A549 (cell line): ENCODE measurements around the gene OR9G1. TPM values are rescaled to one million over a fixed set of nuclear protein-coding genes. Genes with fewer than 3 reads are reported as not detected.

ENCODE experiments used
- ATAC-seq, 2 experiments: fragments of 200-7000 bp in 1 of 2; fragments of >200 bp in 1 of 2; cut with Nextera tagmentation in 1 of 2; cut with Tn5 transposase in 1 of 2; 3 replicates each; pipeline versions ENCODE4 v1.8.0 to v1.9.1; 2018 to 2020; ENCODE audit warnings: mild to moderate bottlenecking in 1 of 2, moderate library complexity in 1 of 2
- CTCF ChIA-PET: fragments of 300-600 bp; sonication (Branson Sonifier 250); formaldehyde crosslinking; extraction: SDS; loops from one replicate; lab custom pipeline; 2021; ENCODE audit warnings: antibody characterized with exemption, inconsistent platforms; lab: Yijun Ruan, JAX
- POLR2A ChIA-PET: fragments of 350-600 bp; formaldehyde crosslinking; extraction: SDS; loops from one replicate; lab custom pipeline; 2021; ENCODE audit warnings: antibody characterized with exemption, inconsistent platforms; lab: Yijun Ruan, JAX
- DNase-seq, 2 experiments: peaks; one replicate each; pipeline versions ENCODE4 v3.0.0 to v3.0.0-alpha.2; 2011 to 2016; ENCODE audit warnings: low read depth in 1 of 2, low spot score in 1 of 2
- FAIRE-seq: peaks from 2 replicates; lab custom pipeline; 2011; peaks lifted over from hg19 to GRCh38; lab: Jason Lieb, UNC
- H3K27ac ChIP-seq, 2 experiments: fragments of >200 bp; sonication (Bioruptor Twin); formaldehyde crosslinking; 3 replicates each; pipeline ENCODE4 v1.5.1; 2016 to 2017
- H3K4me1 ChIP-seq: fragments of >200 bp; sonication (Bioruptor Twin); formaldehyde crosslinking; 3 replicates; pipeline ENCODE4 v1.6.1; 2016
- H3K4me2 ChIP-seq: fragments of >200 bp; sonication (Bioruptor Twin); formaldehyde crosslinking; 3 replicates; pipeline ENCODE4 v1.6.1; 2016
- H3K4me3 ChIP-seq: fragments of >200 bp; sonication (Bioruptor Twin); formaldehyde crosslinking; 3 replicates; pipeline ENCODE4 v1.5.1; 2016
- H3K9me3 ChIP-seq: fragments of >200 bp; sonication (Bioruptor Twin); formaldehyde crosslinking; 3 replicates; pipeline ENCODE4 v1.6.1; 2016
- BHLHE40 ChIP-seq: IDR thresholded peaks from 2 replicates; pipeline ENCODE4 v1.6.1; 2012; ENCODE audit warnings: low read depth, low read length, inconsistent platforms
- CEBPB ChIP-seq, 2 experiments: fragments of >200 bp in 1 of 2; sonication (Bioruptor Twin) in 1 of 2; formaldehyde crosslinking in 1 of 2; IDR thresholded peaks; 2 replicates each; pipeline ENCODE4 v1.6.1; 2012 to 2016
- CHD2 ChIP-seq: fragments of 150-350 bp; IDR thresholded peaks from 2 replicates; pipeline ENCODE4 v1.6.1; 2014; ENCODE audit warnings: low read length; ENCODE audit not compliant: partially characterized antibody
- EHF ChIP-seq: fragments of 250-450 bp; sonication (Bioruptor Pico); IDR thresholded peaks from 2 replicates; pipeline ENCODE4 v1.5.0; 2020; ENCODE audit warnings: mild to moderate bottlenecking
- EHMT2 ChIP-seq: fragments of 200-600 bp; sonication (generic); IDR thresholded peaks from 2 replicates; pipeline ENCODE4 v1.6.1; 2016; ENCODE audit warnings: antibody characterized with exemption, low read depth, mild to moderate bottlenecking, moderate library complexity
- EP300 ChIP-seq, 2 experiments: fragments of >200 bp; sonication (Bioruptor Twin); formaldehyde crosslinking; IDR thresholded peaks; 2 replicates in 1 of 2; 3 replicates in 1 of 2; pipeline ENCODE4 v1.6.1; 2016 to 2017
- FOXS1 ChIP-seq: fragments of 250-450 bp; sonication (Bioruptor Pico); IDR thresholded peaks from 2 replicates; pipeline ENCODE4 v1.5.0; 2020; ENCODE audit warnings: mild to moderate bottlenecking, moderate library complexity
- GATA3 ChIP-seq: IDR thresholded peaks from 2 replicates; pipeline ENCODE4 v1.6.1; 2012; ENCODE audit warnings: borderline replicate concordance
- HEYL ChIP-seq: fragments of 250-450 bp; sonication (Bioruptor Pico); IDR thresholded peaks from 2 replicates; pipeline ENCODE4 v1.8.0; 2021; ENCODE audit warnings: mild to moderate bottlenecking, moderate library complexity
- HOXA7 ChIP-seq: fragments of 250-450 bp; sonication (Bioruptor Pico); IDR thresholded peaks from 2 replicates; pipeline ENCODE4 v1.5.0; 2020; ENCODE audit warnings: mild to moderate bottlenecking, moderate library complexity
- HOXB5 ChIP-seq: fragments of 250-450 bp; sonication (Bioruptor Pico); IDR thresholded peaks from 2 replicates; pipeline ENCODE4 v1.5.0; 2020; ENCODE audit warnings: mild to moderate bottlenecking, moderate library complexity
- KDM1A ChIP-seq: fragments of 200-600 bp; sonication (generic); IDR thresholded peaks from 2 replicates; pipeline ENCODE4 v1.6.1; 2016; ENCODE audit warnings: low read depth, mild to moderate bottlenecking
- KDM5A ChIP-seq: fragments of 200-600 bp; sonication (generic); IDR thresholded peaks from 2 replicates; pipeline ENCODE4 v1.6.1; 2016; ENCODE audit warnings: antibody characterized with exemption, mild to moderate bottlenecking
- MAFK ChIP-seq: fragments of 450-650 bp; IDR thresholded peaks from 2 replicates; pipeline ENCODE4 v1.6.1; 2014; ENCODE audit not compliant: partially characterized antibody
- NR3C1 ChIP-seq: fragments of >200 bp; sonication (Bioruptor Twin); formaldehyde crosslinking; IDR thresholded peaks from 3 replicates; pipeline ENCODE4 v1.6.1; 2017
- PHF8 ChIP-seq: fragments of 200-600 bp; sonication (generic); IDR thresholded peaks from 2 replicates; pipeline ENCODE4 v1.6.1; 2016; ENCODE audit warnings: low read depth, mild to moderate bottlenecking, antibody characterized with exemption, moderate library complexity, borderline replicate concordance
- RCOR1 ChIP-seq: fragments of 150-350 bp; IDR thresholded peaks from 2 replicates; pipeline ENCODE4 v1.6.1; 2014; ENCODE audit warnings: antibody characterized with exemption, low read length, low read depth
- RFX5 ChIP-seq: fragments of 450-650 bp; IDR thresholded peaks from 2 replicates; pipeline ENCODE4 v1.7.1; 2014; ENCODE audit warnings: antibody characterized with exemption, mild to moderate bottlenecking, moderate library complexity
- ZFP36 ChIP-seq: fragments of 450-650 bp; IDR thresholded peaks from 2 replicates; pipeline ENCODE4 v1.6.1; 2014; ENCODE audit warnings: borderline replicate concordance; ENCODE audit not compliant: partially characterized antibody
- ZNF302 ChIP-seq: fragments of 250-450 bp; sonication (Bioruptor Pico); IDR thresholded peaks from 2 replicates; pipeline ENCODE4 v1.9.0; 2021; ENCODE audit warnings: inconsistent platforms, mild to moderate bottlenecking, moderate library complexity
- WGBS: methylation state at CpG from one replicate; pipeline ENCODE4 v1.1.6; 2017; ENCODE audit errors: missing lambda C conversion rate; 5-methylcytosine and 5-hydroxymethylcytosine counted together
- polyA plus RNA-seq, 4 experiments: library from polyadenylated mRNA; depleted of rRNA in 3 of 4; stranded (reverse); fragments of >200 nt; fragmentation: RNase III in 1 of 4; extraction: RNeasy Plus Mini Kit Qiagen cat#74134 plus additional on column Dnase treatment in 1 of 4; gene quantifications; 2 replicates in 3 of 4; 3 replicates in 1 of 4; pipeline ENCODE4 v1.2.3, GENCODE V29; 2011 to 2017
- TF ChIP-seq, protein P1 (sequence below): IDR thresholded peaks from 2 replicates; pipeline ENCODE4 v1.6.1; 2012; ENCODE audit warnings: low read depth, borderline replicate concordance
- TF ChIP-seq, protein P2 (sequence below): fragments of 250-450 bp; sonication (Bioruptor Pico); IDR thresholded peaks from 2 replicates; pipeline ENCODE4 v1.5.0; 2021; ENCODE audit warnings: mild to moderate bottlenecking, moderate library complexity, borderline replicate concordance
- TF ChIP-seq, protein P3 (sequence below): IDR thresholded peaks from 2 replicates; pipeline ENCODE4 v1.6.1; 2012
- TF ChIP-seq, protein P4 (sequence below): fragments of 250-450 bp; sonication (Bioruptor Pico); IDR thresholded peaks from 2 replicates; pipeline ENCODE4 v1.5.0; 2020; ENCODE audit warnings: low read depth, mild to moderate bottlenecking, moderate library complexity

Gene OR9G1
- polyA plus RNA-seq, 2 of the 4 experiments (the other 2 are of a cell fraction), result not detected

DNA sequence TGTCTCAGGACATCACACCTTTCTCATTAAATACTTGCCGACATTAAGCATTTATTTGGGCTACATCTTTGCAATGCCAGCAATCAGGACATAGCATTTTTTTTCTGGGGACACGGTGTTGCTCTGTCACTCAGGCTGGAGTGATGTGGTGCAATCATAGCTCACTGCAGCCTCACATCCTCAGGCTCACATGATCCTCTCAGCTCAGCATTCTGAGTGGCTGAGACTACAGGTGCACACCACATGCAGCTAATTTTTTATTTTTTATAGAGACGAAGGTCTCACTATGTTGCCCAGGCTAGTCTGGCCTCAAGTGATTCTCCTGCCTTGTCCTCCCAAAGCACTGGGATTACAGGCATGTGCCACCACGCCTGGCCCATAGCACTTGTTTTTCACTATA is 21.6 kb downstream of the OR9G1 start:
- H3K9me3 ChIP-seq, result no peaks in the 10 kb centered on the region
- DNase-seq, result no peak
- H3K4me3 ChIP-seq, result no peak overlapping the region
- no peak for FAIRE-seq
- H3K27ac ChIP-seq, result no peak overlapping the region
- TF ChIP-seq, protein P1, sequence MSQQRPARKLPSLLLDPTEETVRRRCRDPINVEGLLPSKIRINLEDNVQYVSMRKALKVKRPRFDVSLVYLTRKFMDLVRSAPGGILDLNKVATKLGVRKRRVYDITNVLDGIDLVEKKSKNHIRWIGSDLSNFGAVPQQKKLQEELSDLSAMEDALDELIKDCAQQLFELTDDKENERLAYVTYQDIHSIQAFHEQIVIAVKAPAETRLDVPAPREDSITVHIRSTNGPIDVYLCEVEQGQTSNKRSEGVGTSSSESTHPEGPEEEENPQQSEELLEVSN, result no peak
- no peak for TF ChIP-seq HOXB5 (CRISPR knock-in tag)
- no peak for TF ChIP-seq MAFK
- TF ChIP-seq ZNF302 (CRISPR knock-in tag), result no peak
- no peak for TF ChIP-seq KDM5A
- TF ChIP-seq, protein P2, sequence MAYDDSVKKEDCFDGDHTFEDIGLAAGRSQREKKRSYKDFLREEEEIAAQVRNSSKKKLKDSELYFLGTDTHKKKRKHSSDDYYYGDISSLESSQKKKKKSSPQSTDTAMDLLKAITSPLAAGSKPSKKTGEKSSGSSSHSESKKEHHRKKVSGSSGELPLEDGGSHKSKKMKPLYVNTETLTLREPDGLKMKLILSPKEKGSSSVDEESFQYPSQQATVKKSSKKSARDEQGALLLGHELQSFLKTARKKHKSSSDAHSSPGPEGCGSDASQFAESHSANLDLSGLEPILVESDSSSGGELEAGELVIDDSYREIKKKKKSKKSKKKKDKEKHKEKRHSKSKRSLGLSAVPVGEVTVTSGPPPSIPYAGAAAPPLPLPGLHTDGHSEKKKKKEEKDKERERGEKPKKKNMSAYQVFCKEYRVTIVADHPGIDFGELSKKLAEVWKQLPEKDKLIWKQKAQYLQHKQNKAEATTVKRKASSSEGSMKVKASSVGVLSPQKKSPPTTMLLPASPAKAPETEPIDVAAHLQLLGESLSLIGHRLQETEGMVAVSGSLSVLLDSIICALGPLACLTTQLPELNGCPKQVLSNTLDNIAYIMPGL (CRISPR knock-in tag), result no peak
- TF ChIP-seq, all 56 proteins: peak for 0
- ChIA-PET CTCF (no interaction called here), POLR2A (no interaction called here)
- Histone ChIP-seq H3K4me1 (no peaks in the 10 kb centered on the region), H3K4me2 (no peak overlapping the region)
- WGBS, result 9% methylated on average over 4 of the region's 4 CpGs
- no peak for ATAC-seq

DNA sequence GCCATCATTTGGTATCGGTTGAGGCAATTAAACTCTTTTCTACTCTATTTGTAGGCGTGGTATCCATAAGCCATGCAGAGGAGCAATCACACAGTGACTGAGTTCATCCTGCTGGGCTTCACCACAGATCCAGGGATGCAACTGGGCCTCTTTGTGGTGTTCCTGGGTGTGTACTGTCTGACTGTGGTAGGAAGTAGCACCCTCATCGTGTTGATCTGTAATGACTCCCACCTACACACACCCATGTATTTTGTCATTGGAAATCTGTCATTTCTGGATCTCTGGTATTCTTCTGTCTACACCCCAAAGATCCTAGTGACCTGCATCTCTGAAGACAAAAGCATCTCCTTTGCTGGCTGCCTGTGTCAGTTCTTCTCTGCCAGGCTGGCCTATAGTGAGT is 41.2 kb downstream of the OR9G1 start:
- Histone ChIP-seq H3K4me2 (no peak overlapping the region), H3K27ac (no peak overlapping the region), H3K9me3 (no peaks in the 10 kb centered on the region), H3K4me1 (no peaks in the 10 kb centered on the region), H3K4me3 (no peak overlapping the region)
- POLR2A ChIA-PET, result no interaction called here
- CTCF ChIA-PET, result no interaction called here
- ATAC-seq, result no peak; a peak in 1 of 6 replicates
- TF ChIP-seq HOXA7 (no peak), NR3C1 (no peak), EHF (CRISPR knock-in tag) (no peak), FOXS1 (CRISPR knock-in tag) (no peak), CEBPB (IDR thresholded peaks at IDR 0.05) (no peak), PHF8 (no peak), ZFP36 (no peak)
- TF ChIP-seq, protein P3, sequence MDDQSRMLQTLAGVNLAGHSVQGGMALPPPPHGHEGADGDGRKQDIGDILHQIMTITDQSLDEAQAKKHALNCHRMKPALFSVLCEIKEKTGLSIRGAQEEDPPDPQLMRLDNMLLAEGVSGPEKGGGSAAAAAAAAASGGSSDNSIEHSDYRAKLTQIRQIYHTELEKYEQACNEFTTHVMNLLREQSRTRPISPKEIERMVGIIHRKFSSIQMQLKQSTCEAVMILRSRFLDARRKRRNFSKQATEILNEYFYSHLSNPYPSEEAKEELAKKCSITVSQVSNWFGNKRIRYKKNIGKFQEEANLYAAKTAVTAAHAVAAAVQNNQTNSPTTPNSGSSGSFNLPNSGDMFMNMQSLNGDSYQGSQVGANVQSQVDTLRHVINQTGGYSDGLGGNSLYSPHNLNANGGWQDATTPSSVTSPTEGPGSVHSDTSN, result no peak
- FAIRE-seq, result no peak
- WGBS, result 31% methylated on average over 3 of the region's 3 CpGs
- DNase-seq, result no peak

DNA sequence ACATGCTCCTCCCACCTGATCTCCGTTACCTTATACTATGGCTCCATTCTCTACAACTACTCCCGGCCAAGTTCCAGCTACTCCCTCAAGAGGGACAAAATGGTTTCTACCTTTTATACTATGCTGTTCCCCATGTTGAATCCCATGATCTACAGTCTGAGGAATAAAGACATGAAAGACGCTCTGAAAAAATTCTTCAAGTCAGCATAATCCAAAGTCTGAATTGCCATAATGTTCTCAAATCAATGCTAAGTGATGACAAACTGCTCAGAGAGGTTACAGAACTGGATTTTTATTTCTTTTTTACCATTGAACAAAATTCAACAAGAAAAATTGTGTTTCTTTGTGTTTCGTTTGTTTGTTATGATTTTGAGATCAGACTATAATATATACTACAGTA is 42.0 kb downstream of the OR9G1 start:
- ChIA-PET POLR2A (no interaction called here), CTCF (no interaction called here)
- Histone ChIP-seq H3K27ac (no peak overlapping the region), H3K4me2 (no peak overlapping the region), H3K9me3 (no peaks in the 10 kb centered on the region), H3K4me3 (no peak overlapping the region), H3K4me1 (no peaks in the 10 kb centered on the region)
- ATAC-seq (no peak), FAIRE-seq (no peak), DNase-seq (no peak)
- TF ChIP-seq MAFK (peak; percentile 55), GATA3 (no peak)
- WGBS, result 9% methylated on average over 4 of the region's 4 CpGs

DNA sequence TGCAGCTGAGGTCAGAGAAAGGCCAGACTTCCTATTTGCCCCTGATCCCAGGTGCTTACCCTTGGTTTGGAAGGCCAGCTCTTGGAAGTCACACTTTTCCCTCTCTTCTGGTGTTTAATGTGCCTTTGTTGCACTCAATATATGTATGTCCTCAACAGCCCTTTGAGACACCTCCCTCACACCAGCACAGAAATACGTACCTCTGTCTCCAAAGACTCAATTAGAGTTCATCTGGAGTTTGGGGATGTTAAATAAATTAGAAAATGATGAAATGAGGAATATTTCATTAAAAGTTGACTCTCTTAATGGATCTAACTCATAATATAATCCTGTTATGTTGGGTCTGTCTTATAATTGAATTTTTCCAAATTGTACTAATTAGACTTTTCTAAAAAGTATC is 49.7 kb downstream of the OR9G1 start, which contains the start of gene OR9G4:
TSS of gene OR9G4 (minus strand) at position 101 of the 400 bp plus-strand sequence. CDS start 4,931 bp downstream, outside the sequence.
- FAIRE-seq, result no peak
- no peaks in the 10 kb centered on the region for H3K9me3 ChIP-seq
- no peak for ATAC-seq
- no peak within 1 kb of the TSS for H3K4me2 ChIP-seq
- no peak within 1 kb of the TSS for H3K4me3 ChIP-seq
- no peak within 1 kb of the TSS for H3K27ac ChIP-seq
- ChIA-PET POLR2A (no interaction called here), CTCF (no interaction called here)
- 36% methylated on average over 1 of the region's 1 CpG for WGBS
- no peaks in the 10 kb centered on the region for H3K4me1 ChIP-seq
- DNase-seq, result no peak
- no peak for TF ChIP-seq MAFK
- no peak for TF ChIP-seq KDM1A
- TF ChIP-seq RFX5, result no peak
- TF ChIP-seq RCOR1, result no peak
- TF ChIP-seq HEYL, result no peak
- no peak for TF ChIP-seq BHLHE40
- TF ChIP-seq, protein P2 (CRISPR knock-in tag), result no peak
- no peak for TF ChIP-seq CHD2
- no peak for TF ChIP-seq FOXS1 (CRISPR knock-in tag)
- no peak for TF ChIP-seq EHMT2
- TF ChIP-seq EHF (CRISPR knock-in tag), result no peak
- TF ChIP-seq, protein P3, result no peak
- TF ChIP-seq, protein P4, sequence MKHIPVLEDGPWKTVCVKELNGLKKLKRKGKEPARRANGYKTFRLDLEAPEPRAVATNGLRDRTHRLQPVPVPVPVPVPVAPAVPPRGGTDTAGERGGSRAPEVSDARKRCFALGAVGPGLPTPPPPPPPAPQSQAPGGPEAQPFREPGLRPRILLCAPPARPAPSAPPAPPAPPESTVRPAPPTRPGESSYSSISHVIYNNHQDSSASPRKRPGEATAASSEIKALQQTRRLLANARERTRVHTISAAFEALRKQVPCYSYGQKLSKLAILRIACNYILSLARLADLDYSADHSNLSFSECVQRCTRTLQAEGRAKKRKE (CRISPR knock-in tag), result no peak
- no peak for TF ChIP-seq ZFP36
- no peak for TF ChIP-seq EP300 (IDR thresholded peaks at IDR 0.05)
